ENCODE data around the gene KCNB1.

GRCh38 chr20:49480236-49480635, 2.2 kb downstream of the KCNB1 start:
- TF ChIP-seq POLR2AphosphoS5 (IDR thresholded peaks at IDR 0.05) = no peak
- TF ChIP-seq POLR2A (IDR thresholded peaks at IDR 0.05) = no peak
- no peak for TF ChIP-seq CTCF (IDR thresholded peaks at IDR 0.05)
- no peak for TF ChIP-seq EP300 (IDR thresholded peaks at IDR 0.05; ENCODE audit: low read depth)

Measured in transverse colon (tissue), 4 donors.